Activated CD8-positive, alpha-beta T cell treated with anti-CD3 and anti-CD28 coated beads for 36 hours (primary cell): ENCODE results near the gene DAPK1. TPM values are rescaled to one million over a fixed set of nuclear protein-coding genes. Genes with fewer than 3 reads are reported as not detected.

ENCODE experiments used
- ATAC-seq: fragments of 200-7000 bp; cut with Tn5 transposase; one replicate; pipeline ENCODE4 v1.10.0; 2021; ENCODE audit warnings: mild to moderate bottlenecking, moderate library complexity
- CTCF ChIA-PET: fragments of 350-600 bp; sonication (Branson Sonifier 250); formaldehyde crosslinking; loops from one replicate; lab custom pipeline; 2021; ENCODE audit warnings: antibody characterized with exemption; lab: Charles Lee
- POLR2A ChIA-PET: fragments of 350-600 bp; sonication (Branson Sonifier 250); formaldehyde crosslinking; loops from one replicate; lab custom pipeline; 2021; ENCODE audit warnings: antibody characterized with exemption; lab: Charles Lee
- DNase-seq: peaks from one replicate; pipeline ENCODE4 v3.0.0-alpha.2; 2020
- H3K27ac Mint-ChIP-seq: one replicate; pipeline ENCODE4 v1.8.0; 2021; ENCODE audit warnings: mild to moderate bottlenecking, mixed read lengths
- H3K27me3 Mint-ChIP-seq: one replicate; pipeline ENCODE4 v1.8.0; 2021; ENCODE audit warnings: mixed read lengths
- H3K36me3 Mint-ChIP-seq: one replicate; pipeline ENCODE4 v1.8.0; 2021; ENCODE audit warnings: low read depth, mixed read lengths
- H3K4me1 Mint-ChIP-seq: one replicate; pipeline ENCODE4 v1.8.0; 2021; ENCODE audit warnings: low read depth, mixed read lengths
- H3K4me3 Mint-ChIP-seq: one replicate; pipeline ENCODE4 v1.8.0; 2021; ENCODE audit warnings: mild to moderate bottlenecking, moderate library complexity, mixed read lengths
- H3K9me3 Mint-ChIP-seq: one replicate; pipeline ENCODE4 v1.8.0; 2021; ENCODE audit warnings: mixed read lengths
- intact Hi-C: fragments of 100-400 bp; cut with micrococcal nuclease; formaldehyde crosslinking; loops from one replicate; pipeline ENCODE4 v1.10.0; 2022
- total RNA-seq, 2 experiments: library from RNA; stranded (reverse); gene quantifications; one replicate each; pipeline ENCODE4 v1.2.3, GENCODE V29; 2021
- TF ChIP-seq, protein P1 (sequence below): fragments of 200-600 bp; IDR thresholded peaks from one replicate; pipeline ENCODE4 v1.8.0; 2022; ENCODE audit warnings: antibody characterized with exemption, mild to moderate bottlenecking

DAPK1 gene
- total RNA-seq, 2 experiments from 2014 or later = 1.7 to 2.1 TPM

DNA sequence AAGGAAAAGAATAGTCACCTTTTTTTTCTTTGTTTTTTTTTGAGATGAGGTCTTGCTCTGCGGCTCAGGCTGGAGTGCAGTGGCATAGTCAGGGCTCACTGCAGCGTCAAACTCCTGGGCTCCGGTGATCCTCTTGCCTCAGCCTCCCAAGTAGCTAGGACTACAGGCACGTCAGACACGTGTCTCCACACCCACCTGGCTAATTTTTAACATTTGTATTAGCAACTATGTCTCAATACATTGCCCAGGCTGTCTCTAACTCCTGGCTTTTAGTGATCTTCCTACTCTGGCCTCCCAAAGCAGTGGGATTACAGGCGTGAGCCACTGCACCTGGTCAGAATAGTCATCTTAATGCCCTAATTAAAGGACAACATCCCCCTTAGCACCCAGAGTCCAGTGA is 173.8 kb downstream of the DAPK1 start:
- no peak for DNase-seq
- ChIA-PET POLR2A (no interaction called here), CTCF (no interaction called here)
- H3K9me3 Mint-ChIP-seq = peaks cover 7% of the 10 kb centered on the region
- H3K4me1 Mint-ChIP-seq = no peaks in the 10 kb centered on the region
- H3K27ac Mint-ChIP-seq = no peak overlapping the region
- no peak for ATAC-seq
- H3K4me3 Mint-ChIP-seq = no peak overlapping the region
- no peaks in the 10 kb centered on the region for H3K27me3 Mint-ChIP-seq
- intact Hi-C loops = loop anchor here (10.0 kb wide), 1 partner anchor 143 kb away; no protein-coding TSS in a partner anchor
- TF ChIP-seq, protein P1, sequence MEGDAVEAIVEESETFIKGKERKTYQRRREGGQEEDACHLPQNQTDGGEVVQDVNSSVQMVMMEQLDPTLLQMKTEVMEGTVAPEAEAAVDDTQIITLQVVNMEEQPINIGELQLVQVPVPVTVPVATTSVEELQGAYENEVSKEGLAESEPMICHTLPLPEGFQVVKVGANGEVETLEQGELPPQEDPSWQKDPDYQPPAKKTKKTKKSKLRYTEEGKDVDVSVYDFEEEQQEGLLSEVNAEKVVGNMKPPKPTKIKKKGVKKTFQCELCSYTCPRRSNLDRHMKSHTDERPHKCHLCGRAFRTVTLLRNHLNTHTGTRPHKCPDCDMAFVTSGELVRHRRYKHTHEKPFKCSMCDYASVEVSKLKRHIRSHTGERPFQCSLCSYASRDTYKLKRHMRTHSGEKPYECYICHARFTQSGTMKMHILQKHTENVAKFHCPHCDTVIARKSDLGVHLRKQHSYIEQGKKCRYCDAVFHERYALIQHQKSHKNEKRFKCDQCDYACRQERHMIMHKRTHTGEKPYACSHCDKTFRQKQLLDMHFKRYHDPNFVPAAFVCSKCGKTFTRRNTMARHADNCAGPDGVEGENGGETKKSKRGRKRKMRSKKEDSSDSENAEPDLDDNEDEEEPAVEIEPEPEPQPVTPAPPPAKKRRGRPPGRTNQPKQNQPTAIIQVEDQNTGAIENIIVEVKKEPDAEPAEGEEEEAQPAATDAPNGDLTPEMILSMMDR = no peak
- no peaks in the 10 kb centered on the region for H3K36me3 Mint-ChIP-seq

DNA sequence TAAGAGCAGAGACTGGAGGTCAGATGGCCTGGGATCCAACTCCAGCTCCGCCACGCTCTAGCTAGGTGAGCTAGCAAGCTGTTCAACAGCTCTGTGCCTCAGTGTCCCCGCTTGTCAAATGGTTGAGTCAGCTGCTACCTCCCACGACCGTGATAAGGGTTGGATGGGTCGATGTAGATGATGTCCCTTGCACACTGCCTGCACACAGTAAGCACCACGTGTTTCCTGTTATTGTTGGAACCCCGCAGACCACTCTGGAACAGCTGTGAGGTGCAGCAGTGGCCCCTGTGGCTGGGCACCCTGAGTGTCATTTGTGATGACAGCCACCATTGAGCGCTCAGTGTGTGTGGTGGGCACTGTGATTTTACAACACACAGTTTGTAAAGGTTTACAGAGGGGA is 174.3 kb downstream of the DAPK1 start:
- no peak for ATAC-seq
- CTCF ChIA-PET = no interaction called here
- POLR2A ChIA-PET = no interaction called here

DNA sequence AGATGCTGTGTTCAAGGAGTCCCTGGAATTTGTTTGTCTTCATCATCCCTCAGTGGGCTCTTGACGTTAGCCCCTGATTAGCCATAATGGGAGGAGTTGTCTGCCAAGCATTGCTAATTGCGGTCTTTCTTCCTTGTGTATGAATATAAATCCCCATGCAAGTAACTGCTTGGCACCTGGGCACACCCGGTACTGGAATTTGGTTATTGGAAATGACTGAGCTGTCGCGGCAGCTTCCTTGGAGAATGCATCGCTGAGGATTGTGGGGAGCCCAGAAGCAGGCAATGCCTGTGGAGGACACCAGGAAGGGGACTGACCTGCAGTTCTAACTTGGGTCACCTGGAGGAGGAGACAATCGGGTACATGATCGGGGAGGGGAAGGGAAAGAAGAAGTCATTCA is 174.9 kb downstream of the DAPK1 start:
- ChIA-PET CTCF (no interaction called here), POLR2A (no interaction called here)
- intact Hi-C loops = loop anchor here (10.0 kb wide), 1 partner anchor 142 kb away; no protein-coding TSS in a partner anchor
- Mint-ChIP-seq H3K36me3 (no peaks in the 10 kb centered on the region), H3K27me3 (no peaks in the 10 kb centered on the region), H3K4me1 (no peaks in the 10 kb centered on the region), H3K27ac (no peak overlapping the region), H3K4me3 (no peak overlapping the region), H3K9me3 (peaks cover 3% of the 10 kb centered on the region)
- DNase-seq (no peak), ATAC-seq (no peak)
- TF ChIP-seq, protein P1 = no peak

More for the DNA sequence above, 174.3 kb downstream of the DAPK1 start:
- intact Hi-C loops = loop anchor here (10.0 kb wide), 1 partner anchor 143 kb away; no protein-coding TSS in a partner anchor
- no peaks in the 10 kb centered on the region for H3K4me1 Mint-ChIP-seq
- H3K27me3 Mint-ChIP-seq = no peaks in the 10 kb centered on the region
- H3K4me3 Mint-ChIP-seq = no peak overlapping the region
- no peaks in the 10 kb centered on the region for H3K36me3 Mint-ChIP-seq
- no peak overlapping the region for H3K27ac Mint-ChIP-seq
- no peak for DNase-seq
- TF ChIP-seq, protein P1 = no peak
- peaks cover 5% of the 10 kb centered on the region for H3K9me3 Mint-ChIP-seq

GRCh38 chr9:87673446-87674120 is 175.9 kb downstream of the DAPK1 start:
- Mint-ChIP-seq H3K4me1 (no peaks in the 10 kb centered on the region), H3K4me3 (no peak overlapping the region), H3K36me3 (no peaks in the 10 kb centered on the region), H3K27ac (no peak overlapping the region), H3K27me3 (no peaks in the 10 kb centered on the region), H3K9me3 (no peaks in the 10 kb centered on the region)
- CTCF ChIA-PET = no interaction called here
- ATAC-seq (no peak), DNase-seq (no peak)
- TF ChIP-seq, protein P1 = no peak
- POLR2A ChIA-PET = no interaction called here
- intact Hi-C loops = loop anchor here (10.0 kb wide), 1 partner anchor 141 kb away; no protein-coding TSS in a partner anchor

- DNase-seq (no peak), ATAC-seq (no peak)
- POLR2A ChIA-PET = interaction anchor here (0.6 kb wide), 1 partner anchor 1486 kb away, joined by 3 read pairs; no protein-coding TSS in a partner anchor
- H3K4me3 Mint-ChIP-seq = no peak overlapping the region
- intact Hi-C loops = loop anchor here (10.0 kb wide), 1 partner anchor 140 kb away; no protein-coding TSS in a partner anchor
- no peaks in the 10 kb centered on the region for H3K9me3 Mint-ChIP-seq
- no peaks in the 10 kb centered on the region for H3K4me1 Mint-ChIP-seq
- CTCF ChIA-PET = no interaction called here
- H3K36me3 Mint-ChIP-seq = no peaks in the 10 kb centered on the region
- no peaks in the 10 kb centered on the region for H3K27me3 Mint-ChIP-seq
- no peak overlapping the region for H3K27ac Mint-ChIP-seq
- TF ChIP-seq, protein P1 = no peak
Measured at GRCh38 chr9:87674565-87675299, 177.1 kb downstream of the DAPK1 start.
